ENCODE data around the gene ALG3. TPM values are rescaled to one million over a fixed set of nuclear protein-coding genes. Genes with fewer than 3 reads are reported as not detected.

Gene ALG3
- total RNA-seq, 1 experiment from 2014 or later, result 57.3 TPM

DNA sequence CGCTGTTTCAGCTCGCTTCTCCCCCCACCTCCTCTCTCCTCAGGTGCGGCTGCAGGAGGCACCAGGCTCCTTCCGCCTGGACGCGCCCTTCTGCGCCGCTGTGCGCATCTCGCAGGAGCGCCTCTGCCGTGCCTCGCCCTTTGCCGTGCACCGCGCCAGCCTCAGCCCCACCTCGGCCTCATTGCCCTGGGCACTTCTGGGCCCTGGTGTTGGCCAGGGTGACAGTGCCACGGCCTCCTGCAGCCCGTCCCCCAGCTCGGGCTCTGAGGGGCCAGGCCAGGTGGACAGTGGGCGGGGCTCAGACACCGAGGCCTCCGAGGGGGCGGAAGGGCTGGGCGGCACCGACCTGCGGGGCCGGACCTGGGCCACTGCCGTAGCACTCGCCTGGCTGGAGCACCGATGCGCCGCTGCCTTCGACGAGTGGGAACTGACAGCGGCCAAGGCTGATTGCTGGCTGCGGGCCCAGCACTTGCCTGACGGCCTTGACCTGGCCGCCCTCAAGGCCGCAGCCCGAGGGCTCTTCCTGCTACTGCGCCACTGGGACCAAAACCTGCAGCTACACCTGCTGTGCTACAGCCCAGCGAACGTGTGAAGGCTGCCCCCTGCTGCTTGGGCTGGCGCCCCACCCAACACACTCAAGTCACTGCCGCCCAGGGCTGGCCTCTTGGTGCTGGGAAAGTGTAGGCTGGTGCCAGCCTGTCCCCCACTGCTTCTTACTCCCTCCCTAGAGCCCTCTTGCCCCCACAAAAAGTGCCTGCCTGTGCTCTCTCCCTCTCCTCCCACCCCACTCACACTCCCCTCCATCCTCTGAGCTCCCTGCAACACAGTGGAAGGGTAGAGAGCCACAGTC lies 7.1 kb downstream of the ALG3 start (continued):
- TF ChIP-seq CBFB (CRISPR knock-in tag; IDR thresholded peaks at IDR 0.05; ENCODE audit: low read depth) (no peak), OVOL2 (CRISPR knock-in tag; IDR thresholded peaks at IDR 0.05; ENCODE audit: borderline replicate concordance) (no peak), ETV6 (CRISPR knock-in tag; IDR thresholded peaks at IDR 0.05) (no peak), SMAD3 (CRISPR knock-in tag; IDR thresholded peaks at IDR 0.05; ENCODE audit: borderline replicate concordance) (0 out of 2 replicates have a peak, but pooled peaks have one; percentile 34), GTF2I (CRISPR knock-in tag; conservative IDR thresholded peaks at IDR 0.05) (no peak), IRF2 (CRISPR knock-in tag; IDR thresholded peaks at IDR 0.05; ENCODE audit: borderline replicate concordance, low read depth) (no peak)
- TF ChIP-seq, protein P1, sequence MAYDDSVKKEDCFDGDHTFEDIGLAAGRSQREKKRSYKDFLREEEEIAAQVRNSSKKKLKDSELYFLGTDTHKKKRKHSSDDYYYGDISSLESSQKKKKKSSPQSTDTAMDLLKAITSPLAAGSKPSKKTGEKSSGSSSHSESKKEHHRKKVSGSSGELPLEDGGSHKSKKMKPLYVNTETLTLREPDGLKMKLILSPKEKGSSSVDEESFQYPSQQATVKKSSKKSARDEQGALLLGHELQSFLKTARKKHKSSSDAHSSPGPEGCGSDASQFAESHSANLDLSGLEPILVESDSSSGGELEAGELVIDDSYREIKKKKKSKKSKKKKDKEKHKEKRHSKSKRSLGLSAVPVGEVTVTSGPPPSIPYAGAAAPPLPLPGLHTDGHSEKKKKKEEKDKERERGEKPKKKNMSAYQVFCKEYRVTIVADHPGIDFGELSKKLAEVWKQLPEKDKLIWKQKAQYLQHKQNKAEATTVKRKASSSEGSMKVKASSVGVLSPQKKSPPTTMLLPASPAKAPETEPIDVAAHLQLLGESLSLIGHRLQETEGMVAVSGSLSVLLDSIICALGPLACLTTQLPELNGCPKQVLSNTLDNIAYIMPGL (CRISPR knock-in tag; IDR thresholded peaks at IDR 0.05), result peak; percentile 48; the same call in 1 of the 2 replicates
- TF ChIP-seq, protein P2, sequence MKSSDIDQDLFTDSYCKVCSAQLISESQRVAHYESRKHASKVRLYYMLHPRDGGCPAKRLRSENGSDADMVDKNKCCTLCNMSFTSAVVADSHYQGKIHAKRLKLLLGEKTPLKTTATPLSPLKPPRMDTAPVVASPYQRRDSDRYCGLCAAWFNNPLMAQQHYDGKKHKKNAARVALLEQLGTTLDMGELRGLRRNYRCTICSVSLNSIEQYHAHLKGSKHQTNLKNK (CRISPR knock-in tag; IDR thresholded peaks at IDR 0.05), result no peak
- TF ChIP-seq, protein P3, sequence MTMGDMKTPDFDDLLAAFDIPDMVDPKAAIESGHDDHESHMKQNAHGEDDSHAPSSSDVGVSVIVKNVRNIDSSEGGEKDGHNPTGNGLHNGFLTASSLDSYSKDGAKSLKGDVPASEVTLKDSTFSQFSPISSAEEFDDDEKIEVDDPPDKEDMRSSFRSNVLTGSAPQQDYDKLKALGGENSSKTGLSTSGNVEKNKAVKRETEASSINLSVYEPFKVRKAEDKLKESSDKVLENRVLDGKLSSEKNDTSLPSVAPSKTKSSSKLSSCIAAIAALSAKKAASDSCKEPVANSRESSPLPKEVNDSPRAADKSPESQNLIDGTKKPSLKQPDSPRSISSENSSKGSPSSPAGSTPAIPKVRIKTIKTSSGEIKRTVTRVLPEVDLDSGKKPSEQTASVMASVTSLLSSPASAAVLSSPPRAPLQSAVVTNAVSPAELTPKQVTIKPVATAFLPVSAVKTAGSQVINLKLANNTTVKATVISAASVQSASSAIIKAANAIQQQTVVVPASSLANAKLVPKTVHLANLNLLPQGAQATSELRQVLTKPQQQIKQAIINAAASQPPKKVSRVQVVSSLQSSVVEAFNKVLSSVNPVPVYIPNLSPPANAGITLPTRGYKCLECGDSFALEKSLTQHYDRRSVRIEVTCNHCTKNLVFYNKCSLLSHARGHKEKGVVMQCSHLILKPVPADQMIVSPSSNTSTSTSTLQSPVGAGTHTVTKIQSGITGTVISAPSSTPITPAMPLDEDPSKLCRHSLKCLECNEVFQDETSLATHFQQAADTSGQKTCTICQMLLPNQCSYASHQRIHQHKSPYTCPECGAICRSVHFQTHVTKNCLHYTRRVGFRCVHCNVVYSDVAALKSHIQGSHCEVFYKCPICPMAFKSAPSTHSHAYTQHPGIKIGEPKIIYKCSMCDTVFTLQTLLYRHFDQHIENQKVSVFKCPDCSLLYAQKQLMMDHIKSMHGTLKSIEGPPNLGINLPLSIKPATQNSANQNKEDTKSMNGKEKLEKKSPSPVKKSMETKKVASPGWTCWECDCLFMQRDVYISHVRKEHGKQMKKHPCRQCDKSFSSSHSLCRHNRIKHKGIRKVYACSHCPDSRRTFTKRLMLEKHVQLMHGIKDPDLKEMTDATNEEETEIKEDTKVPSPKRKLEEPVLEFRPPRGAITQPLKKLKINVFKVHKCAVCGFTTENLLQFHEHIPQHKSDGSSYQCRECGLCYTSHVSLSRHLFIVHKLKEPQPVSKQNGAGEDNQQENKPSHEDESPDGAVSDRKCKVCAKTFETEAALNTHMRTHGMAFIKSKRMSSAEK (CRISPR knock-in tag; IDR thresholded peaks at IDR 0.05; ENCODE audit: borderline replicate concordance), result no peak

DNA sequence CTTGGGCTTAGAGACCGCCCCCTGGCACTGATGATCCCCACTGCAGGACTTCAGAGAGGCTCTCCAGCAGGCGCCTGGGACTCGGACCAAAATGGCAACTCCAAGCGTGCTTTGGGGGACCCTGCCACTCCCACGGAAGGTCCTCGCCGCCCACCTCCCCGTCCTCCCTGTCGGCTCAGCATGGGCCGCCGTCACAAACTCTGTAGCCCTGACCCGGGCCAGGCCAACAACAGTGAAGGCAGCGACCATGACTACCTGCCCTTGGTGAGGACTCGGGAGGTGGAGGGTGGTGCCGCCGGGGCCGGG lies 7.7 kb downstream of the ALG3 start:
- peaks cover 21% of the 10 kb centered on the region for H3K36me3 Mint-ChIP-seq
- no peak overlapping the region for H3K27ac Mint-ChIP-seq
- ATAC-seq (peak; percentile 16), DNase-seq (ENCODE audit: low spot score) (no peak)
- ChIA-PET POLR2A (interaction anchor here (0.6 to 2.0 kb wide), 4 partner anchors 14 to 55 kb away, joined by 3 to 6 read pairs (median 5); partner anchors contain the start of genes ABCF3 and CAMK2N2), CTCF (interaction anchor here (1.0 to 7.5 kb wide), 6 partner anchors 9 to 345 kb away, joined by 3 to 88 read pairs (median 6); partner anchors contain the start of genes CAMK2N2, EEF1AKMT4 and VWA5B2)
- peaks cover 3% of the 10 kb centered on the region; the same call in 1 of the 2 replicates for H3K4me1 Mint-ChIP-seq
- no peaks in the 10 kb centered on the region for H3K9me3 Mint-ChIP-seq
- peak overlapping the region; percentile 12; the same call in 1 of the 2 replicates for H3K4me3 Mint-ChIP-seq
- H3K27me3 Mint-ChIP-seq (ENCODE audit: low read depth), result peaks cover 3% of the 10 kb centered on the region
- TF ChIP-seq, protein P3 (CRISPR knock-in tag; IDR thresholded peaks at IDR 0.05; ENCODE audit: borderline replicate concordance), result no peak
- TF ChIP-seq, protein P4, sequence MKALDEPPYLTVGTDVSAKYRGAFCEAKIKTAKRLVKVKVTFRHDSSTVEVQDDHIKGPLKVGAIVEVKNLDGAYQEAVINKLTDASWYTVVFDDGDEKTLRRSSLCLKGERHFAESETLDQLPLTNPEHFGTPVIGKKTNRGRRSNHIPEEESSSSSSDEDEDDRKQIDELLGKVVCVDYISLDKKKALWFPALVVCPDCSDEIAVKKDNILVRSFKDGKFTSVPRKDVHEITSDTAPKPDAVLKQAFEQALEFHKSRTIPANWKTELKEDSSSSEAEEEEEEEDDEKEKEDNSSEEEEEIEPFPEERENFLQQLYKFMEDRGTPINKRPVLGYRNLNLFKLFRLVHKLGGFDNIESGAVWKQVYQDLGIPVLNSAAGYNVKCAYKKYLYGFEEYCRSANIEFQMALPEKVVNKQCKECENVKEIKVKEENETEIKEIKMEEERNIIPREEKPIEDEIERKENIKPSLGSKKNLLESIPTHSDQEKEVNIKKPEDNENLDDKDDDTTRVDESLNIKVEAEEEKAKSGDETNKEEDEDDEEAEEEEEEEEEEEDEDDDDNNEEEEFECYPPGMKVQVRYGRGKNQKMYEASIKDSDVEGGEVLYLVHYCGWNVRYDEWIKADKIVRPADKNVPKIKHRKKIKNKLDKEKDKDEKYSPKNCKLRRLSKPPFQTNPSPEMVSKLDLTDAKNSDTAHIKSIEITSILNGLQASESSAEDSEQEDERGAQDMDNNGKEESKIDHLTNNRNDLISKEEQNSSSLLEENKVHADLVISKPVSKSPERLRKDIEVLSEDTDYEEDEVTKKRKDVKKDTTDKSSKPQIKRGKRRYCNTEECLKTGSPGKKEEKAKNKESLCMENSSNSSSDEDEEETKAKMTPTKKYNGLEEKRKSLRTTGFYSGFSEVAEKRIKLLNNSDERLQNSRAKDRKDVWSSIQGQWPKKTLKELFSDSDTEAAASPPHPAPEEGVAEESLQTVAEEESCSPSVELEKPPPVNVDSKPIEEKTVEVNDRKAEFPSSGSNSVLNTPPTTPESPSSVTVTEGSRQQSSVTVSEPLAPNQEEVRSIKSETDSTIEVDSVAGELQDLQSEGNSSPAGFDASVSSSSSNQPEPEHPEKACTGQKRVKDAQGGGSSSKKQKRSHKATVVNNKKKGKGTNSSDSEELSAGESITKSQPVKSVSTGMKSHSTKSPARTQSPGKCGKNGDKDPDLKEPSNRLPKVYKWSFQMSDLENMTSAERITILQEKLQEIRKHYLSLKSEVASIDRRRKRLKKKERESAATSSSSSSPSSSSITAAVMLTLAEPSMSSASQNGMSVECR (CRISPR knock-in tag; IDR thresholded peaks at IDR 0.05; ENCODE audit: borderline replicate concordance), result no peak

All from WTC11 (cell line).